Loucy (cell line): Measurements from ENCODE around the gene ADGRF4.

Experiments
- H2AFZ ChIP-seq: fragments of 200-600 bp; sonication (generic); 2 replicates; pipeline ENCODE4 v1.6.0; 2016; ENCODE audit warnings: antibody characterized with exemption, mild to moderate bottlenecking, low read length, moderate library complexity
- H3F3A ChIP-seq: fragments of 200-600 bp; 2 replicates; pipeline ENCODE4 v1.6.0; 2016; ENCODE audit warnings: antibody characterized with exemption, low read depth, mild to moderate bottlenecking
- H3K27me3 ChIP-seq: fragments of 200-600 bp; sonication (generic); 2 replicates; pipeline ENCODE4 v1.6.1; 2014; ENCODE audit warnings: low read length, mild to moderate bottlenecking; ENCODE audit not compliant: insufficient read depth, poor library complexity, severe bottlenecking
- H3K36me3 ChIP-seq: fragments of 200-600 bp; sonication (generic); 2 replicates; pipeline ENCODE4 v1.6.1; 2016; ENCODE audit warnings: low read length; ENCODE audit not compliant: insufficient read depth
- H3K4me1 ChIP-seq: fragments of 200-600 bp; sonication (generic); 2 replicates; pipeline ENCODE4 v1.5.1; 2014; ENCODE audit warnings: low read length, mild to moderate bottlenecking; ENCODE audit not compliant: insufficient read depth, poor library complexity, severe bottlenecking
- H3K4me2 ChIP-seq: fragments of 200-600 bp; sonication (generic); 2 replicates; pipeline ENCODE4 v1.6.0; 2014; ENCODE audit warnings: antibody characterized with exemption, low read length, low read depth, mild to moderate bottlenecking; ENCODE audit not compliant: poor library complexity, severe bottlenecking
- H3K4me3 ChIP-seq: fragments of 200-600 bp; sonication (generic); 2 replicates; pipeline ENCODE4 v1.5.1; 2014; ENCODE audit warnings: low read length, mild to moderate bottlenecking, mixed read lengths; ENCODE audit not compliant: poor library complexity, severe bottlenecking
- H3K79me2 ChIP-seq: fragments of 200-600 bp; sonication (generic); 2 replicates; pipeline ENCODE4 v1.6.1; 2014; ENCODE audit warnings: low read length; ENCODE audit not compliant: insufficient read depth
- H3K9ac ChIP-seq: fragments of 200-600 bp; sonication (generic); 2 replicates; pipeline ENCODE4 v1.6.0; 2014; ENCODE audit warnings: mild to moderate bottlenecking, low read depth, low read length, moderate library complexity; ENCODE audit not compliant: poor library complexity, severe bottlenecking
- H3K9me2 ChIP-seq: fragments of 200-600 bp; sonication (generic); replicated peaks from 2 replicates; pipeline ENCODE4 v1.6.1; 2016; ENCODE audit warnings: low read depth, low read length, mixed read lengths
- H3K9me3 ChIP-seq: fragments of 200-600 bp; sonication (generic); 2 replicates; pipeline ENCODE4 v1.6.1; 2014; ENCODE audit warnings: mild to moderate bottlenecking, antibody characterized with exemption, low read length, low read depth; ENCODE audit not compliant: insufficient read depth
- H4K20me1 ChIP-seq: fragments of 200-600 bp; sonication (generic); 2 replicates; pipeline ENCODE4 v1.6.0; 2014; ENCODE audit warnings: antibody characterized with exemption, low read length, mild to moderate bottlenecking; ENCODE audit not compliant: insufficient read depth, poor library complexity, severe bottlenecking
- CTCF ChIP-seq: fragments of 200-600 bp; sonication (generic); conservative IDR thresholded peaks from 2 replicates; pipeline ENCODE4 v1.5.1; 2014; ENCODE audit warnings: mild to moderate bottlenecking, antibody characterized with exemption, low read length
- EZH2phosphoT487 ChIP-seq: fragments of 200-600 bp; IDR thresholded peaks from 2 replicates; pipeline ENCODE4 v1.6.1; 2018; ENCODE audit warnings: antibody characterized with exemption, mild to moderate bottlenecking, moderate library complexity, borderline replicate concordance

ADGRF4 gene

GRCh38 chr6:47674673-47675072 lies 23.7 kb upstream of the ADGRF4 start:
- no peaks in the 10 kb centered on the region for H3K79me2 ChIP-seq
- H3K9me2 ChIP-seq: no peaks in the 10 kb centered on the region
- H3K9me3 ChIP-seq: no peaks in the 10 kb centered on the region
- H3K36me3 ChIP-seq: no peaks in the 10 kb centered on the region
- H3K4me3 ChIP-seq: no peak overlapping the region
- H3K27me3 ChIP-seq: no peaks in the 10 kb centered on the region
- H4K20me1 ChIP-seq: no peaks in the 10 kb centered on the region
- H3K4me1 ChIP-seq: no peaks in the 10 kb centered on the region
- H2AFZ ChIP-seq: no peak overlapping the region
- no peaks in the 10 kb centered on the region for H3F3A ChIP-seq
- no peak for TF ChIP-seq CTCF
- TF ChIP-seq EZH2phosphoT487: no peak
- H3K9ac ChIP-seq: no peak overlapping the region
- no peak overlapping the region for H3K4me2 ChIP-seq

GRCh38 chr6:47677381-47678100 lies 20.8 kb upstream of the ADGRF4 start:
- Histone ChIP-seq H4K20me1 (no peaks in the 10 kb centered on the region), H3K36me3 (no peaks in the 10 kb centered on the region), H3K27me3 (no peaks in the 10 kb centered on the region), H3K4me1 (no peaks in the 10 kb centered on the region), H3K4me2 (no peak overlapping the region), H3K79me2 (no peaks in the 10 kb centered on the region), H3K9ac (no peak overlapping the region), H3F3A (no peaks in the 10 kb centered on the region), H3K9me2 (no peaks in the 10 kb centered on the region), H3K4me3 (no peak overlapping the region), H2AFZ (no peak overlapping the region), H3K9me3 (no peaks in the 10 kb centered on the region)
- TF ChIP-seq EZH2phosphoT487: no peak
- no peak for TF ChIP-seq CTCF

- H3K9me2 ChIP-seq: no peaks in the 10 kb centered on the region
- H4K20me1 ChIP-seq: no peaks in the 10 kb centered on the region
- no peak overlapping the region for H3K4me2 ChIP-seq
- no peak for TF ChIP-seq CTCF
- TF ChIP-seq EZH2phosphoT487: no peak
- no peak overlapping the region for H2AFZ ChIP-seq
- H3K79me2 ChIP-seq: no peaks in the 10 kb centered on the region
- no peak overlapping the region for H3K4me3 ChIP-seq
- no peaks in the 10 kb centered on the region for H3K9me3 ChIP-seq
- H3K27me3 ChIP-seq: no peaks in the 10 kb centered on the region
- no peaks in the 10 kb centered on the region for H3K4me1 ChIP-seq
- no peaks in the 10 kb centered on the region for H3F3A ChIP-seq
- H3K9ac ChIP-seq: no peak overlapping the region
- no peaks in the 10 kb centered on the region for H3K36me3 ChIP-seq
Measured at GRCh38 chr6:47678739-47679138, 19.6 kb upstream of the ADGRF4 start.
